Fibroblast of gingiva (primary cell): ENCODE data around the gene PPP4R3B.
"Not testable (repeated sequence)": the region's sequence is repeated elsewhere in the genome, so short reads cannot be mapped to it uniquely, and the experiment has no call there.

Experiments used
- DNase-seq: peaks from one replicate; pipeline ENCODE4 v3.0.0-alpha.2; 2011; ENCODE audit warnings: low read depth

PPP4R3B gene

GRCh38 chr2:55617175-55618024 is at the start of gene PPP4R3B:
TSS of gene PPP4R3B (minus strand) at chr2:55617622. CDS start at chr2:55617285, 337 bp downstream.
- peak; percentile 100 for DNase-seq

GRCh38 chr2:55653255-55653654 is 35.8 kb upstream of the PPP4R3B start:
- DNase-seq = no peak

GRCh38 chr2:55649211-55649610 is 31.8 kb upstream of the PPP4R3B start:
- no peak for DNase-seq

DNA sequence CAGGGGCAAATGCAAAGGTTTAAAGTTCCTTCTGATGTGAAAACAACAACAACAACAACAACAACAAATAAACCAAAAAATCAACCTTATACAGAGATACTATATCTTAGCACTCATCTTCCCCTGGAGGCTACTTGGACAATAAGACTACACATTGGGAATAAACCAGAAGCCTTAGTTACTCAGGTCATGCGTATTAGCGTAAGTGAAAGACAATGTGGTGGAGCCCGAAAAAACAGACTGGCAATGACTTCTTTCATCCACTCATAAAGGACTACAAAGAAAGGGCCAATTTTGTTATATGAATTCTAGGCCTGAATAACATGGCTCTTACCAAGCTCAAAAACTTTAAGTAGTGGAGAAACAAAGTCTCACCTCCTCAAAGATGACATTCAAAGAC is 19.4 kb upstream of the PPP4R3B start:
- DNase-seq = no peak

- DNase-seq = no peak
Measured at GRCh38 chr2:55628931-55629330, 11.5 kb upstream of the PPP4R3B start.

DNA sequence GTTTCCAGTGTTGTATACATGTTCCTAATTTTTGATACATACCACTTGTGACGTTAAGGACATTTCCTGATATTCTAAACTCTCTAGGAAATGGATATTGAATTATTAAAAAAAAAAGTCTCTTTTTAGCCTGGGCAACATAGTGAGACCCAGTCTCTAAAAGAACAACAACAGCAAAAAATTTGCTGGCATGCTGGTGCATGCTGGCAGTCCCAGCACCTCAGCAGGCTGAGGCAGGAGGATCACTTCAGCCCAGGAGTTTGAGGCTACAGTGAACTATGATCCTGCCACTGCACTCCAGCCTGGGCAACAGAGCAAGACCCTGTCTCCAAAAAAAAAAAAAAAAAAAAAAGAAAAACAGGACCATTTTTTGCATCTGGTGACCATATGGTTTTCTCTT is 10.5 kb upstream of the PPP4R3B start:
- DNase-seq = no peak

- no peak for DNase-seq
Measured at GRCh38 chr2:55621802-55622201, 4.4 kb upstream of the PPP4R3B start.

DNA sequence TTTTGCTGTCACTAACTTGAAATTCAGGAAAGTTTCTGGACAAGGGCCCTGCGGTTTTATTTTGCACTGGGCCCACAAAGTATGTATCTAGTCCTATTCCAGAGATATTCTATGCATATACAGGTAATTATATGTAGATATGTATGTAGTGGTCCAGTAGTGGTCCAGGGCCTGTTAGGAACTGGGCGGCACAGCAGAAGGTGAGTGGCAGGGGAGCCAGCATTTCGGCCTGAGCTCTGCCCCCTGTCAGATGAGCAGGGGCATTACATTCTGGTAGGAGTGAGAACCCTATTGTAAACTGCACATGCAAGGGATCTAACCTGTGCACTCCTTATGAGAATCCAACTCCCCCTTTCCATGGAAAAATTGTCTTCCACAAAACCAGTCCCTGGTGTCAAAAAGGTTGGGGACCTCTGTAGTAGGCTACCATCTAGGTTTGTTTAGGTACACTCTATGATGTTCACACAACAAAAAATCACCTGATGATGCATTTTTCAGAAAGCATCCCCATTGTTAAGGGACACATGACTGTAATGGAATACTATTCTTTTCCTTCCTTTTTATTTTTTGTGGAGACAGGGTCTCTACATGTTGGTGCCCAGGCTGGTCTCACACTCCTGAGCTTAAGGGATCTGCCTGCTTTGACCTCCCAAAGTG is 2.8 kb upstream of the PPP4R3B start:
- no peak for DNase-seq

DNA sequence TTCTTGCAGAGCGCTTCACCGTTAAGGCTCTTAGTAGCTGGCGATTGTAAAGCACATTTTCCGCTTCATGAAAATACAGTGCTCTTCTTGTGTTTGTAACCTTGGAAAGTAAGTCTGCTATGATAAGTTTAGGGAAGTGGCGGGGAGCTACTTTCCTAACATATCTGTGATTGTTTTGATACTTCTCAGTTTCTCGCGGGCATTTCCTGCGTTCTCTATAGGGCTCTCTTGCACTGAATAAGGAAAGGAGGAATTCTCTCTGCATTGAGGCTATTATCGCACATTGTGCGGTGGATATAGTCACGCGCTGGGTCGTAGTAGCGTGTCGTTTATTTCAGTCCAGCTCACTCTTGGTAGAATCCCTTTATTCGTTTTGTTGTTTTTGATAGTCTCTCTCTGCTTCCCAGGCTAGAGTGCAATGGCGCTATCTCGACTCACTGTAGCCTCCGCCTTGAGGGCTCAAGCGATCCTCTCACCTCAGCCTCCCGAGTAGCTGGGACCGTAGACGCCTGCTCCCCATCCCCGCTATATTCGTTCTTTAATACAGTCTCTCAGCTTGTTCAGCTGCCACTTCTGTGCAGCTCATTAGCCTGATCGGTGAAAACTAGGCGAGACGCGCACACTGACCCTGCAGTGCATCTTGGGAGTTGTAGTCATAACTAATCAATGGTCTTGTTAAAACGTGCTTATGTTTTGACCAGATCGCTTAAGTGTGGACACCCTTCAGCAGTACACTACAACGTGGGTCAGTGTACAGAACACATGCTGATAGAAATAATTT is 1.0 kb upstream of the PPP4R3B start:
- DNase-seq = peak; percentile 39

- no peak for DNase-seq
Measured at GRCh38 chr2:55618025-55618274, 528 bp upstream of the PPP4R3B start.

- peak; percentile 60 for DNase-seq
Measured at GRCh38 chr2:55616551-55617174, 759 bp downstream of the PPP4R3B start.

DNA sequence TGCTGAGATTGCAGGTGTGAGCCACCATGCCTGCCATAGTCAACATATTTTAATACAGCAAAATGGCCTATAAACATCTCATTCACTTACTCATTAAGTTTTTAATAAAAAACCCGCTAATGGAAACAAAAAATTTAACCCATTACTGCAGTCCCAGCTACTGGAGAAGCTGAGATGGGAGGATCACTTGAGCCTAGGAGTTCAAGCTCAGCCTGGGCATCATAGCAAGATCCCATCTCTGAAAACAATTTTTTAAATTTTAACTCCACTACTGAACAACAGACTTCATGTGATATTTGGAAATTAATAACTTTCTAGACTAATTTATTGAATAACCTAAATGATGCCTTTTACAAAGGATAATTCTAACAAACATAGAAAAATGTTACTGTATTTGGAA is 5.4 kb downstream of the PPP4R3B start:
- DNase-seq = no peak

DNA sequence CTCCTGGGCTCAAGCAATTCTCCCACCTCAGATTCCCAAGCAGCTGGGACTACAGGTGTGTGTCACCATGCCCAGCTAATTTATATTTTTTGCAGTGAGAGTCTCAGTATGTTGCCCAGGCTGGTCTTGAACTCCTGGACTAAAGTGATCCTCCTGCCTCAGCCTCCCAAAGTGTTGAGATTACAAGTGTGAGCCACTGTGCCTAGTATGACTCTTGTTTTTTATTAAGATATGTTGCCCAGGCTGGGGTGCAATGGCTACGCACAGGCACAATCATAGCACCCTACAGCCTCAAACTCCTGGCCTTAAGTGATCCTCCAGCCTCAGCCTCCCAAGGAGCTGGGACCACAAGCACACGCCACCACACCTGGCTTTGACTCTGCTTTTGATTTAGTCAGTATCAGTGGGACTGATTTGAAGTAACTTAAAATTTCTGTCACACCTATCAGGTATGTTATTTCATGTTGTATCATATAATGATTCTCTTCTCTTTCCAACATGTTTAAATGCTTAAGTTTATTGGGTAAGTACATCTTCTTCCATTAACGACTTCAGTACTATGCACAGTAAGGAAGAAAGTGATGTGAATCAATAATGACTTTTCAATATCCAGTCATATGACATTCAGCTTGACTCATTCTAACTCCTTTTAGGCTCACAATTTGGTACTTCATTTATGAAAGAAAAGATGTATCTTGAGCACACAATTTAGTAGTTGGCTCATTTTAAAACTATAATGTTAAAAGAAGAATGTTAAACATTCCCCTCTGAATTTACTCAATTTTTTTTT is 6.3 kb downstream of the PPP4R3B start:
- no peak for DNase-seq

- DNase-seq = no peak
Measured at GRCh38 chr2:55609938-55610578, 7.4 kb downstream of the PPP4R3B start.

- DNase-seq = no peak
Measured at GRCh38 chr2:55609193-55609794, 8.1 kb downstream of the PPP4R3B start.

GRCh38 chr2:55607717-55608116 is 9.7 kb downstream of the PPP4R3B start:
- no peak for DNase-seq

DNA sequence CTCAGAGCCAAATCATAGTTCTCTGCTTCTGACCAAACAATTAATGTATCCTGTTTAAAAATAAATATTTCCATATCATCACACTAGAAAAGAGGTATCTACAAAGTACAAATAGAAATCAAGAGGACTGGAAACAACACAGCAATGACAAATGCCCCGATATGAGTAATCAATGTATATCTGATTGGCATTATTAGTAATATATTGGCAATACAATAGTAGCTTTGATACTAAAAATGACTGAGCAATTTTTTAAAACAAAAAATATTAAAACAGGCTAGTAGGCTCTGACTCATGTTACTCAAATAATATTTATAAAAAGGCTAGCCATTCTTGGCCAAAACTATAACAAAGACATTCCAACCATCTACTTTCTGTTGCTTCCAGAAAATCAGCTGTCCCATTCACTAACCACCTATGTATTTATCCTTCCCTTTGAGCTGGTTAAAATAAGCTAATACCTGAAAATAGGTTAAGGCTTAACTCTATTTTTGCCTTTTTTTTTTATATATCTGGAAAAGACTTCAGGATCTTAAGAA is 13.3 kb downstream of the PPP4R3B start:
- DNase-seq = no peak

DNA sequence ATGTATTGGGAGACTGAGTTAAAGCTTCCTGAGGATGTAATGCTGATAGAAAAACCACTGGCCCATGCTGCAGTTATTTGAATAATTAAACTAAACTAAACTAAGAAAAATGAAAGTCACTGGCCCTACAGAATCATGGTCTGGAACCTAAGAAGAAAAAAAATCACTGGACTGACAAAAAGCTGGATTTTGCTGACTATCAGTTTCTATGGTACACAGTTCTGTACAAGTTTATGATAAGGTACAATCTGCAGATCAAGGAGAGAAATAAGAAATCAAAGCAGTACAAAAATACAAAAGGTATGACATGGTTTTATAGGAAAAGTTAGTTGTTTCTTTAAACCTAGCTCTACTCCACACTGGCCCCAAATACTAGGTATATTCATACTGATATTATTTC is 15.6 kb downstream of the PPP4R3B start:
- DNase-seq = no peak

GRCh38 chr2:55598056-55598795 is 19.2 kb downstream of the PPP4R3B start:
- DNase-seq = peak; percentile 30

GRCh38 chr2:55596795-55597194 is 20.6 kb downstream of the PPP4R3B start:
- not testable (repeated sequence) for DNase-seq
